ENCODE measurements around the gene CERCAM.
A peak's percentile ranks its signal among the peaks of the same experiment; 100 is the strongest.

Gene CERCAM

GRCh38 chr9:128456613-128457061 lies 36.0 kb downstream of the CERCAM start:
- peak in 12 of 14 donors; percentile 10 to 73 (median 33) for DNase-seq

GRCh38 chr9:128457207-128457606 lies 36.5 kb downstream of the CERCAM start:
- peak in 1 of 14 donors; percentile 29 for DNase-seq

- peak in 1 of 14 donors; percentile 43 for DNase-seq
Measured at GRCh38 chr9:128459011-128459410, 38.4 kb downstream of the CERCAM start.

- no peak for DNase-seq
Measured at GRCh38 chr9:128469070-128469469, 48.4 kb downstream of the CERCAM start.

GRCh38 chr9:128470560-128470959 lies 49.9 kb downstream of the CERCAM start:
- peak in 1 of 14 donors; percentile 2 for DNase-seq

GRCh38 chr9:128473104-128473503 lies 52.4 kb downstream of the CERCAM start:
- no peak for DNase-seq

GRCh38 chr9:128475867-128476266 lies 55.2 kb downstream of the CERCAM start:
- no peak for DNase-seq

GRCh38 chr9:128479262-128479661 lies 58.6 kb downstream of the CERCAM start:
- DNase-seq, result no peak

GRCh38 chr9:128481561-128481960 lies 60.9 kb downstream of the CERCAM start:
- DNase-seq, result no peak

- no peak for DNase-seq
Measured at GRCh38 chr9:128482186-128482585, 61.5 kb downstream of the CERCAM start.

GRCh38 chr9:128484686-128485413 lies 64.2 kb downstream of the CERCAM start:
- DNase-seq, result no peak

- no peak for DNase-seq
Measured at GRCh38 chr9:128485414-128485855, 64.8 kb downstream of the CERCAM start.

- DNase-seq, result no peak
Measured at GRCh38 chr9:128486201-128486600, 65.5 kb downstream of the CERCAM start.

Measured in C1 segment of cervical spinal cord (tissue), 14 donors.